A549 (cell line): Measurements from ENCODE around the gene MBOAT2. TPM values are rescaled to one million over a fixed set of nuclear protein-coding genes. Genes with fewer than 3 reads are reported as not detected.
A peak's percentile ranks its signal among the peaks of the same experiment; 100 is the strongest.

Source experiments
- ATAC-seq, 2 experiments: fragments of 200-7000 bp in 1 of 2; fragments of >200 bp in 1 of 2; cut with Nextera tagmentation in 1 of 2; cut with Tn5 transposase in 1 of 2; 3 replicates each; pipeline versions ENCODE4 v1.8.0 to v1.9.1; 2018 to 2020; ENCODE audit warnings: mild to moderate bottlenecking in 1 of 2, moderate library complexity in 1 of 2
- CTCF ChIA-PET: fragments of 300-600 bp; sonication (Branson Sonifier 250); formaldehyde crosslinking; extraction: SDS; loops from one replicate; lab custom pipeline; 2021; ENCODE audit warnings: antibody characterized with exemption, inconsistent platforms; lab: Yijun Ruan, JAX
- POLR2A ChIA-PET: fragments of 350-600 bp; formaldehyde crosslinking; extraction: SDS; loops from one replicate; lab custom pipeline; 2021; ENCODE audit warnings: antibody characterized with exemption, inconsistent platforms; lab: Yijun Ruan, JAX
- DNase-seq, 2 experiments: peaks; one replicate each; pipeline versions ENCODE4 v3.0.0 to v3.0.0-alpha.2; 2011 to 2016; ENCODE audit warnings: low read depth in 1 of 2, low spot score in 1 of 2
- FAIRE-seq: peaks from 2 replicates; lab custom pipeline; 2011; peaks lifted over from hg19 to GRCh38; lab: Jason Lieb, UNC
- H3K27ac ChIP-seq, 2 experiments: fragments of >200 bp; sonication (Bioruptor Twin); formaldehyde crosslinking; 3 replicates each; pipeline ENCODE4 v1.5.1; 2016 to 2017
- H3K4me1 ChIP-seq: fragments of >200 bp; sonication (Bioruptor Twin); formaldehyde crosslinking; 3 replicates; pipeline ENCODE4 v1.6.1; 2016
- H3K4me2 ChIP-seq: fragments of >200 bp; sonication (Bioruptor Twin); formaldehyde crosslinking; 3 replicates; pipeline ENCODE4 v1.6.1; 2016
- H3K4me3 ChIP-seq: fragments of >200 bp; sonication (Bioruptor Twin); formaldehyde crosslinking; 3 replicates; pipeline ENCODE4 v1.5.1; 2016
- H3K9me3 ChIP-seq: fragments of >200 bp; sonication (Bioruptor Twin); formaldehyde crosslinking; 3 replicates; pipeline ENCODE4 v1.6.1; 2016
- CEBPB ChIP-seq, 2 experiments: fragments of >200 bp in 1 of 2; sonication (Bioruptor Twin) in 1 of 2; formaldehyde crosslinking in 1 of 2; IDR thresholded peaks; 2 replicates each; pipeline ENCODE4 v1.6.1; 2012 to 2016
- CHD2 ChIP-seq: fragments of 150-350 bp; IDR thresholded peaks from 2 replicates; pipeline ENCODE4 v1.6.1; 2014; ENCODE audit warnings: low read length; ENCODE audit not compliant: partially characterized antibody
- CTCF ChIP-seq: fragments of >200 bp; sonication (Bioruptor Twin); formaldehyde crosslinking; IDR thresholded peaks from 3 replicates; pipeline ENCODE4 v1.5.1; 2016
- EP300 ChIP-seq, 2 experiments: fragments of >200 bp; sonication (Bioruptor Twin); formaldehyde crosslinking; IDR thresholded peaks; 2 replicates in 1 of 2; 3 replicates in 1 of 2; pipeline ENCODE4 v1.6.1; 2016 to 2017
- FOSL2 ChIP-seq, 2 experiments: fragments of 450-650 bp in 1 of 2; fragments of >200 bp in 1 of 2; sonication (Bioruptor Twin) in 1 of 2; formaldehyde crosslinking; IDR thresholded peaks; 2 replicates each; pipeline versions ENCODE4 v1.5.0 to v1.6.1; 2016 to 2020; ENCODE audit warnings: mild to moderate bottlenecking in 1 of 2, moderate library complexity in 1 of 2
- GATA3 ChIP-seq: IDR thresholded peaks from 2 replicates; pipeline ENCODE4 v1.6.1; 2012; ENCODE audit warnings: borderline replicate concordance
- HOXB5 ChIP-seq: fragments of 250-450 bp; sonication (Bioruptor Pico); IDR thresholded peaks from 2 replicates; pipeline ENCODE4 v1.5.0; 2020; ENCODE audit warnings: mild to moderate bottlenecking, moderate library complexity
- JUN ChIP-seq, 2 experiments: fragments of >200 bp; sonication (Bioruptor Twin); formaldehyde crosslinking; IDR thresholded peaks; 2 replicates in 1 of 2; 3 replicates in 1 of 2; pipeline ENCODE4 v1.6.1; 2016 to 2017
- JUNB ChIP-seq: fragments of >200 bp; sonication (Bioruptor Twin); formaldehyde crosslinking; IDR thresholded peaks from 2 replicates; pipeline ENCODE4 v1.6.1; 2016
- MAFK ChIP-seq: fragments of 450-650 bp; IDR thresholded peaks from 2 replicates; pipeline ENCODE4 v1.6.1; 2014; ENCODE audit not compliant: partially characterized antibody
- MAX ChIP-seq: IDR thresholded peaks from 2 replicates; pipeline ENCODE4 v1.6.1; 2012
- NPAS2 ChIP-seq: fragments of 250-450 bp; sonication (Bioruptor Pico); IDR thresholded peaks from 2 replicates; pipeline ENCODE4 v1.8.0; 2022; ENCODE audit warnings: mild to moderate bottlenecking, moderate library complexity, borderline replicate concordance
- NR3C1 ChIP-seq: fragments of >200 bp; sonication (Bioruptor Twin); formaldehyde crosslinking; IDR thresholded peaks from 3 replicates; pipeline ENCODE4 v1.6.1; 2017
- PBX3 ChIP-seq: IDR thresholded peaks from 2 replicates; pipeline ENCODE4 v1.6.1; 2012
- RAD21 ChIP-seq, 2 experiments: fragments of >200 bp in 1 of 2; sonication (Bioruptor Twin) in 1 of 2; formaldehyde crosslinking in 1 of 2; IDR thresholded peaks in 1 of 2; conservative IDR thresholded peaks in 1 of 2; 2 replicates in 1 of 2; 3 replicates in 1 of 2; pipeline ENCODE4 v1.6.1; 2012 to 2018; ENCODE audit warnings: inconsistent platforms in 1 of 2
- RFX5 ChIP-seq: fragments of 450-650 bp; IDR thresholded peaks from 2 replicates; pipeline ENCODE4 v1.7.1; 2014; ENCODE audit warnings: antibody characterized with exemption, mild to moderate bottlenecking, moderate library complexity
- SREBF2 ChIP-seq: fragments of 450-650 bp; IDR thresholded peaks from 2 replicates; pipeline ENCODE4 v1.6.1; 2014; ENCODE audit warnings: mild to moderate bottlenecking, moderate library complexity
- ZNF302 ChIP-seq: fragments of 250-450 bp; sonication (Bioruptor Pico); IDR thresholded peaks from 2 replicates; pipeline ENCODE4 v1.9.0; 2021; ENCODE audit warnings: inconsistent platforms, mild to moderate bottlenecking, moderate library complexity
- WGBS: methylation state at CpG from one replicate; pipeline ENCODE4 v1.1.6; 2017; ENCODE audit errors: missing lambda C conversion rate; 5-methylcytosine and 5-hydroxymethylcytosine counted together
- polyA plus RNA-seq, 4 experiments: library from polyadenylated mRNA; depleted of rRNA in 3 of 4; stranded (reverse); fragments of >200 nt; fragmentation: RNase III in 1 of 4; extraction: RNeasy Plus Mini Kit Qiagen cat#74134 plus additional on column Dnase treatment in 1 of 4; gene quantifications; 2 replicates in 3 of 4; 3 replicates in 1 of 4; pipeline ENCODE4 v1.2.3, GENCODE V29; 2011 to 2017

Gene MBOAT2
- polyA plus RNA-seq, 2 of the 4 experiments (the other 2 are of a cell fraction), result 33.1 to 33.3 TPM

GRCh38 chr2:8803658-8804379 is 199.7 kb downstream of the MBOAT2 start:
- Histone ChIP-seq H3K4me3 (no peak overlapping the region), H3K4me1 (peaks cover 20% of the 10 kb centered on the region), H3K27ac (peak overlapping the region; percentile 3 to 51; a peak in 1 of 6 replicates), H3K9me3 (no peaks in the 10 kb centered on the region), H3K4me2 (peak overlapping the region; percentile 53)
- TF ChIP-seq GATA3 (peak; percentile 21; the same call in 1 of the 2 replicates), ZNF302 (no peak), SREBF2 (no peak), FOSL2 (IDR thresholded peaks at IDR 0.05) (peak; percentile 73; the same call in 1 of the 2 replicates), FOSL2 (CRISPR knock-in tag; IDR thresholded peaks at IDR 0.05) (peak; percentile 81), JUN (IDR thresholded peaks at IDR 0.05) (peak in 1 of 2 experiments; percentile 56; a peak in 1 of 5 replicates), MAX (peak; percentile 55), MAFK (peak; percentile 75), JUNB (peak; percentile 69), RAD21 (conservative IDR thresholded peaks at IDR 0.05 in 1 of 2, IDR thresholded peaks at IDR 0.05 in 1 of 2) (peak; percentile 37 to 54; a peak in 4 of 5 replicates), CTCF (peak; percentile 22; the same call in 2 of the 3 replicates), CEBPB (IDR thresholded peaks at IDR 0.05) (peak in 1 of 2 experiments; percentile 57; a peak in 1 of 4 replicates), RFX5 (no peak), HOXB5 (CRISPR knock-in tag) (peak; percentile 56; the same call in 1 of the 2 replicates)
- WGBS, result 29% methylated on average over 3 of the region's 3 CpGs
- POLR2A ChIA-PET, result interaction anchor here (0.9 kb wide), 1 partner anchor 122 kb away, joined by 5 read pairs; the partner anchor contains the start of gene ID2
- CTCF ChIA-PET, result interaction anchor here (0.6 to 1.9 kb wide), 7 partner anchors 10 to 322 kb away, joined by 3 to 8 read pairs (median 3); no protein-coding TSS in a partner anchor
- DNase-seq, result peak; percentile 88 to 93
- FAIRE-seq, result peak; percentile 94
- ATAC-seq, result peak; percentile 100

- Histone ChIP-seq H3K9me3 (no peaks in the 10 kb centered on the region), H3K4me1 (peaks cover 20% of the 10 kb centered on the region), H3K27ac (no peak overlapping the region), H3K4me3 (no peak overlapping the region), H3K4me2 (no peak overlapping the region)
- ChIA-PET CTCF (interaction anchor here (1.9 kb wide), 1 partner anchor 9 kb away, joined by 8 read pairs; no protein-coding TSS in a partner anchor), POLR2A (no interaction called here)
- ATAC-seq, result no peak
- TF ChIP-seq EP300 (IDR thresholded peaks at IDR 0.05) (no peak), NR3C1 (no peak), PBX3 (no peak), CHD2 (no peak), HOXB5 (CRISPR knock-in tag) (no peak), NPAS2 (CRISPR knock-in tag) (no peak)
- no peak for FAIRE-seq
- DNase-seq, result no peak
- WGBS, result 89% methylated on average over 3 of the region's 3 CpGs
Observed at GRCh38 chr2:8802741-8803140, 200.7 kb downstream of the MBOAT2 start.

Other genes with a start within 250 kb of the MBOAT2 start
- gene KIDINS220, start 166.1 kb downstream of the MBOAT2 start, polyA plus RNA-seq (2011; rRNA removed), result 38.5 and 45.9 TPM in 2 replicates
- gene KIDINS220, start 166.1 kb downstream of the MBOAT2 start, polyA plus RNA-seq (2017; fragmentation: RNase III; extraction: RNeasy Plus Mini Kit Qiagen cat#74134 plus additional on column Dnase treatment), result 16.4 to 16.9 TPM (median 16.5 TPM) in 3 replicates
- 27.9 TPM in 2 replicates for gene ASAP2, start 203.1 kb upstream of the MBOAT2 start, polyA plus RNA-seq (2011; rRNA removed)
- 17.8 to 19.9 TPM (median 19.8 TPM) in 3 replicates for gene ASAP2, start 203.1 kb upstream of the MBOAT2 start, polyA plus RNA-seq (2017; fragmentation: RNase III; extraction: RNeasy Plus Mini Kit Qiagen cat#74134 plus additional on column Dnase treatment)